Ovary (tissue), 9 donors: ENCODE results near the gene PRRC2A. TPM values are rescaled to one million over a fixed set of nuclear protein-coding genes. Genes with fewer than 3 reads are reported as not detected.

Source experiments
- DNase-seq, 5 donors: peaks; one replicate each; pipeline ENCODE4 v3.0.0-alpha.2; 2019 to 2020
- H3K27ac ChIP-seq, 2 donors: fragments of 200-600 bp; one replicate each; pipeline versions ENCODE4 v1.5.1 to v1.8.0; 2019 to 2022
- H3K27me3 ChIP-seq: fragments of 200-600 bp; one replicate; pipeline ENCODE4 v1.8.0; 2022
- H3K36me3 ChIP-seq: fragments of 200-600 bp; sonication (generic); one replicate; pipeline ENCODE4 v1.5.1; 2019
- H3K4me1 ChIP-seq: one replicate; pipeline ENCODE4 v1.8.1; 2013; ENCODE audit warnings: mild to moderate bottlenecking, moderate library complexity; ENCODE audit not compliant: insufficient read depth
- H3K4me3 ChIP-seq: fragments of 200-600 bp; sonication (generic); one replicate; pipeline ENCODE4 v1.5.1; 2017
- H3K9me3 ChIP-seq, 2 donors: fragments of 200-600 bp in 1 of 2; sonication (generic) in 1 of 2; one replicate each; pipeline versions ENCODE4 v1.5.1 to v1.8.1; 2013 to 2019; ENCODE audit warnings: mild to moderate bottlenecking in 1 of 2, moderate library complexity in 1 of 2
- EP300 ChIP-seq: sonication (generic); formaldehyde crosslinking; IDR thresholded peaks from one replicate; pipeline ENCODE4 v1.6.1; 2017; ENCODE audit warnings: antibody characterized with exemption
- POLR2A ChIP-seq: fragments of 450-650 bp; IDR thresholded peaks from one replicate; pipeline ENCODE4 v1.6.1; 2017; ENCODE audit warnings: antibody characterized with exemption, mild to moderate bottlenecking, moderate library complexity
- WGBS, 3 donors: extraction: QIAGEN DNeasy Blood & Tissue Kit in 1 of 3; methylation state at CpG; one replicate each; pipeline versions ENCODE4 v1.1.5 to v1.1.7; 2013 to 2017; 5-methylcytosine and 5-hydroxymethylcytosine counted together
- intact Hi-C, 4 donors: fragments of 100-400 bp; cut with DNase I; formaldehyde crosslinking; loops; one replicate each; pipeline versions ENCODE4 v1.11.0 to v1.15.1; 2022 to 2023
- microRNA-seq, 3 donors: library from miRNA; unstranded; fragments of <30 nt; microRNA quantifications; one replicate each; pipeline versions ENCODE4 to v1.2.0, GENCODE V29; 2019 to 2020
- polyA plus RNA-seq, 2 donors: library from polyadenylated mRNA; stranded (reverse); fragments of 200-250 nt in 1 of 2; fragments of 350-450 nt in 1 of 2; fragmentation: Illumina TruSeq in 1 of 2; extraction: RNeasy Lipid Tissue Mini Kit (QIAGEN cat#74804) in 1 of 2; gene quantifications; one replicate each; pipeline ENCODE4 v1.2.3, GENCODE V29; 2013 to 2014
- small RNA-seq: library from RNA; depleted of rRNA; stranded (forward); fragments of <200 nt; gene quantifications from one replicate; pipeline ENCODE3, GENCODE V24; 2016
- total RNA-seq, 7 donors: library from RNA; depleted of rRNA in 2 of 7; stranded (reverse); fragments of >200 nt in 2 of 7; fragmentation: NEBNext Ultra II Directional in 3 of 7; extraction: Animal tissue kit (Norgen Biotek cat#: 25700) in 3 of 7; gene quantifications; one replicate each; pipeline versions ENCODE4 v1.1.0 to v1.2.4, GENCODE V29; 2016 to 2023
- TF ChIP-seq, protein P1 (sequence below), 3 donors: fragments of 450-650 bp in 2 of 3; fragments of 200-600 bp in 1 of 3; IDR thresholded peaks; one replicate each; pipeline versions ENCODE4 v1.5.1 to v1.8.0; 2016 to 2022; ENCODE audit warnings: antibody characterized with exemption in 3 of 3, mild to moderate bottlenecking in 1 of 3
- donor health status: DM: no; HTN: no; CAD: no; lungs with moderate emphysema.
- donor health status: DM: no; HTN: no; CAD: no.
- donor health status: Bipolar disorder and iron deficiency.
- donor health status: DM: yes; HTN: yes; CAD: no.
- donor health status: DM: no; HTN: no; CAD: no.
- donor health status: DM: yes; HTN: yes; CAD: no.

The PRRC2A gene
- total and polyA plus RNA-seq, 9 donors: 48.5 to 222 (median 179) TPM

DNA sequence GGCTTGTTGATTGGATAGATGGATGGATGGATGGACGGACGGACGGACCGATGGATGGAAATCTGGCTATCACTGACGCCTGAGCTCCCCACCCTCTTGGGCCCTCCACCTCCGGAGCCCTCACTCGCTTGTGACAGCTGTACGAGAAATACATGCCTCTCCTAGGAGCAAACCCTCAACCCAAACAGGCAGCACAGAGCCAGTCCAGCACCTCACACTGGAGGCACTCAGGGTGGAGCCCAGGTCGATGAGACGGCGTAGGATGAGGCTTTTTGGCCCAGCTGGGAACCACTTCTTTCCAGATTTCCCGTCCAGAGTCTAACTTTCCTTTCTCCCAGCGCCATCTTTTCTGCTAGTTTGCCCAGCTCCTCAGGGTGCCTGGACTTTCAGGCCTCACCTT lies 63.1 kb downstream of the PRRC2A start:
- H3K27ac ChIP-seq: peak overlapping the region in 1 of 2 donors; percentile 3
- no peaks in the 10 kb centered on the region for H3K36me3 ChIP-seq
- intact Hi-C loops: loop anchor here in 3 of 4 donors (5.0 to 10.0 kb wide), 2 partner anchors 149 to 181 kb away; partner anchors contain the start of gene NEU1 (in 2 of the 3)
- WGBS, 3 donors: 50 to 67% (median 62%) methylated on average over 13 of the region's 13 CpGs
- no peaks in the 10 kb centered on the region for H3K9me3 ChIP-seq
- no peaks in the 10 kb centered on the region for H3K27me3 ChIP-seq
- no peak overlapping the region for H3K4me3 ChIP-seq
- H3K4me1 ChIP-seq: peaks cover 3% of the 10 kb centered on the region
- no peak for DNase-seq
- TF ChIP-seq POLR2A (no peak), EP300 (no peak)
- TF ChIP-seq, protein P1, sequence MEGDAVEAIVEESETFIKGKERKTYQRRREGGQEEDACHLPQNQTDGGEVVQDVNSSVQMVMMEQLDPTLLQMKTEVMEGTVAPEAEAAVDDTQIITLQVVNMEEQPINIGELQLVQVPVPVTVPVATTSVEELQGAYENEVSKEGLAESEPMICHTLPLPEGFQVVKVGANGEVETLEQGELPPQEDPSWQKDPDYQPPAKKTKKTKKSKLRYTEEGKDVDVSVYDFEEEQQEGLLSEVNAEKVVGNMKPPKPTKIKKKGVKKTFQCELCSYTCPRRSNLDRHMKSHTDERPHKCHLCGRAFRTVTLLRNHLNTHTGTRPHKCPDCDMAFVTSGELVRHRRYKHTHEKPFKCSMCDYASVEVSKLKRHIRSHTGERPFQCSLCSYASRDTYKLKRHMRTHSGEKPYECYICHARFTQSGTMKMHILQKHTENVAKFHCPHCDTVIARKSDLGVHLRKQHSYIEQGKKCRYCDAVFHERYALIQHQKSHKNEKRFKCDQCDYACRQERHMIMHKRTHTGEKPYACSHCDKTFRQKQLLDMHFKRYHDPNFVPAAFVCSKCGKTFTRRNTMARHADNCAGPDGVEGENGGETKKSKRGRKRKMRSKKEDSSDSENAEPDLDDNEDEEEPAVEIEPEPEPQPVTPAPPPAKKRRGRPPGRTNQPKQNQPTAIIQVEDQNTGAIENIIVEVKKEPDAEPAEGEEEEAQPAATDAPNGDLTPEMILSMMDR (IDR thresholded peaks at IDR 0.05): no peak

DNA sequence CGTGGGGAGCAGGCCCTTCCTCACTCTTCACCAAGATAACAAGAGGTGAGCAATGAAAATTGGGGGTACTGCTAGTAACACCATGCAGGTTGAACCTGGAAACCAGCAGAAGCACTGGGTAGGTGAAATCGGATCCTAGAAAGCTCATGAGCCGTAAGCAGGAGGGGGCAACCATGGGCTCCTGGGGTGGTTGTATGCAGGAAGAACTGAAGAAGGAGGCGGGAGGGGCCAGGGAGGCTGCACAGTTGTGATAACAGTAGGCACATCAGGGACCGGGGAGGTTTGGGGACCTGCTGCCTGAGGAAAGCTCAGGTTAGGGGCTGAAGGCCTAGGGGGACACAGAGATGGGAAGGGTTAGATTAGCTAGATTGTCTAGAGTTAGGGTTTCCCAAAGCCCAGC lies 66.0 kb downstream of the PRRC2A start:
- intact Hi-C loops: loop anchor here in 2 of 4 donors (10.0 kb wide), 1 partner anchor 178 kb away; the partner anchor contains the start of gene NEU1 (in 2 of the 2)
- Histone ChIP-seq H3K27me3 (no peaks in the 10 kb centered on the region), H3K4me3 (no peak overlapping the region), H3K9me3 (no peaks in the 10 kb centered on the region), H3K27ac (no peak overlapping the region), H3K4me1 (peaks cover 2% of the 10 kb centered on the region), H3K36me3 (no peaks in the 10 kb centered on the region)
- TF ChIP-seq POLR2A: no peak
- TF ChIP-seq, protein P1 (IDR thresholded peaks at IDR 0.05): no peak
- TF ChIP-seq EP300: no peak
- WGBS, 3 donors: 74 to 78% (median 78%) methylated on average over 5 of the region's 5 CpGs
- no peak for DNase-seq

DNA sequence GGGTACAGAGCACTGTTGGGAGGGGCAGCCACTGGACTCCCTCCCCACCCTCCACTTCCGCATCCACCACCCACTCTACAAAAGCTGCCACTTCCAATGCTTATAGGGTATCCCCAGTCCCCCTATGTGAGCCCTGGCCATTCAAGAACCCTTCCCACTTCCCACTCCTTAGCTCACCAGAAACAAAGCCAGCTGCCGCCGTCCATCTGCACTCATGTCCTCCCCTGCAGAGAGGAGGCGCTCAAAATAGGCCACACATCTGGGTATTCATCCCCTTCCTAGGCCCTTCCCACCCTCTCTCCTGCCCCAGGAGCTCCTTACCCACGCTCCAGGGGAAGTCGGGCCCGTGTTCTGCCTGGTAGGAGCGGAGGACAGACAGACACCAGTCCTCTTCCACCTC lies 66.8 kb downstream of the PRRC2A start:
- TF ChIP-seq, protein P1 (IDR thresholded peaks at IDR 0.05): no peak
- TF ChIP-seq POLR2A: no peak
- no peak for TF ChIP-seq EP300
- Histone ChIP-seq H3K27me3 (no peaks in the 10 kb centered on the region), H3K36me3 (no peaks in the 10 kb centered on the region), H3K9me3 (no peaks in the 10 kb centered on the region), H3K4me1 (peaks cover 2% of the 10 kb centered on the region), H3K4me3 (no peak overlapping the region), H3K27ac (no peak overlapping the region)
- DNase-seq: no peak
- WGBS, 3 donors: 78 to 82% (median 80%) methylated on average over 8 of the region's 8 CpGs
- intact Hi-C loops: loop anchor here in 2 of 4 donors (10.0 kb wide), 1 partner anchor 177 kb away; the partner anchor contains the start of gene NEU1 (in 2 of the 2)

Small RNA genes lying within 50 kb of the gene (microRNA-seq; reads per million reads assigned to microRNA genes)
- gene MIR6832: 0 to 0.18 (median 0) reads per million in 3 donors

Small RNA genes lying within 50 kb of the gene (small RNA-seq; reads per million reads assigned to genes)
- gene MIR6832 (not detected), gene RF00019 (not detected), gene SNORA38 (2.1 reads per million, percentile 72 among the genes with 10 or more reads in this experiment), gene UQCRHP1 (not detected)

Other genes starting within 250 kb of the PRRC2A start
Only the 30 nearest of the 35 such genes appear.
- gene MICB, start 122.6 kb upstream of the PRRC2A start, total RNA-seq: 1 to 10 TPM in 4 of 7 donors, under 1 TPM in 3; 0.57 to 1.7 (median 1.3) TPM
- gene MICB, start 122.6 kb upstream of the PRRC2A start, polyA plus RNA-seq: 10 to 100 TPM in 1 of 2 donors, under 1 TPM in 1; 0.48 to 10.6 TPM
- gene MCCD1, start 91.8 kb upstream of the PRRC2A start, total RNA-seq: not detected
- gene MCCD1, start 91.8 kb upstream of the PRRC2A start, polyA plus RNA-seq: not detected
- 100 to 1,000 TPM; 212 to 404 (median 362) TPM for gene DDX39B, start 78.7 kb upstream of the PRRC2A start, total RNA-seq
- gene DDX39B, start 78.7 kb upstream of the PRRC2A start, polyA plus RNA-seq: 100 to 1,000 TPM; 219 to 278 TPM
- 1 to 10 TPM in 6 of 7 donors, under 1 TPM in 1; 0.93 to 3.7 (median 2.3) TPM for gene ATP6V1G2, start 74.1 kb upstream of the PRRC2A start, total RNA-seq
- gene ATP6V1G2, start 74.1 kb upstream of the PRRC2A start, polyA plus RNA-seq: 1 to 10 TPM; 3.0 to 9.3 TPM
- gene NFKBIL1, start 73.1 kb upstream of the PRRC2A start, total RNA-seq: 10 to 100 TPM; 23.6 to 32.4 (median 27.5) TPM
- gene NFKBIL1, start 73.1 kb upstream of the PRRC2A start, polyA plus RNA-seq: 10 to 100 TPM in 1 of 2 donors, 1 to 10 TPM in 1; 8.2 to 46.0 TPM
- 1 to 10 TPM in 1 of 7 donors, under 1 TPM in 1, not detected in 5; 0.18 to 1.3 TPM for gene LTA, start 48.4 kb upstream of the PRRC2A start, total RNA-seq
- under 1 TPM; 0.17 to 0.43 TPM for gene LTA, start 48.4 kb upstream of the PRRC2A start, polyA plus RNA-seq
- gene TNF, start 45.1 kb upstream of the PRRC2A start, total RNA-seq: 1 to 10 TPM in 2 of 7 donors, under 1 TPM in 3, not detected in 2; 0.24 to 3.0 (median 0.56) TPM
- gene TNF, start 45.1 kb upstream of the PRRC2A start, polyA plus RNA-seq: 1 to 10 TPM in 1 of 2 donors, not detected in 1; 1.0 TPM
- 1 to 10 TPM in 1 of 7 donors, under 1 TPM in 3, not detected in 3; 0.42 to 1.8 (median 0.62) TPM for gene LTB, start 38.3 kb upstream of the PRRC2A start, total RNA-seq
- under 1 TPM; 0.48 to 0.73 TPM for gene LTB, start 38.3 kb upstream of the PRRC2A start, polyA plus RNA-seq
- 10 to 100 TPM in 3 of 7 donors, 1 to 10 TPM in 4; 3.8 to 34.0 (median 8.6) TPM for gene LST1, start 34.4 kb upstream of the PRRC2A start, total RNA-seq
- gene LST1, start 34.4 kb upstream of the PRRC2A start, polyA plus RNA-seq: 10 to 100 TPM in 1 of 2 donors, 1 to 10 TPM in 1; 8.1 to 12.2 TPM
- under 1 TPM in 1 of 7 donors, not detected in 6; 0.59 TPM for gene NCR3, start 27.7 kb upstream of the PRRC2A start, total RNA-seq
- under 1 TPM in 1 of 2 donors, not detected in 1; 0.27 TPM for gene NCR3, start 27.7 kb upstream of the PRRC2A start, polyA plus RNA-seq
- gene AIF1, start 5.5 kb upstream of the PRRC2A start, total RNA-seq: 10 to 100 TPM in 4 of 7 donors, 1 to 10 TPM in 3; 4.5 to 26.6 (median 12.9) TPM
- 10 to 100 TPM; 24.5 to 82.4 TPM for gene AIF1, start 5.5 kb upstream of the PRRC2A start, polyA plus RNA-seq
- gene BAG6, start 31.9 kb downstream of the PRRC2A start, total RNA-seq: 100 to 1,000 TPM; 113 to 246 (median 209) TPM
- gene BAG6, start 31.9 kb downstream of the PRRC2A start, polyA plus RNA-seq: 100 to 1,000 TPM; 140 to 170 TPM
- gene APOM, start 35.2 kb downstream of the PRRC2A start, total RNA-seq: 1 to 10 TPM; 1.3 to 7.2 (median 4.0) TPM
- 1 to 10 TPM; 1.5 to 7.7 TPM for gene APOM, start 35.2 kb downstream of the PRRC2A start, polyA plus RNA-seq
- 10 to 100 TPM; 13.9 to 26.2 (median 22.6) TPM for gene C6orf47, start 40.1 kb downstream of the PRRC2A start, total RNA-seq
- 10 to 100 TPM; 15.9 to 17.6 TPM for gene C6orf47, start 40.1 kb downstream of the PRRC2A start, polyA plus RNA-seq
- 10 to 100 TPM; 14.6 to 19.9 (median 16.5) TPM for gene GPANK1, start 44.3 kb downstream of the PRRC2A start, total RNA-seq
- gene GPANK1, start 44.3 kb downstream of the PRRC2A start, polyA plus RNA-seq: 10 to 100 TPM; 25.1 to 26.6 TPM
- gene CSNK2B, start 45.4 kb downstream of the PRRC2A start, total RNA-seq: 100 to 1,000 TPM; 120 to 258 (median 139) TPM
- 100 to 1,000 TPM; 186 to 240 TPM for gene CSNK2B, start 45.4 kb downstream of the PRRC2A start, polyA plus RNA-seq
- gene LY6G5B, start 49.3 kb downstream of the PRRC2A start, total RNA-seq: 10 to 100 TPM in 5 of 7 donors, 1 to 10 TPM in 2; 8.5 to 28.4 (median 13.1) TPM
- 10 to 100 TPM; 11.4 to 15.0 TPM for gene LY6G5B, start 49.3 kb downstream of the PRRC2A start, polyA plus RNA-seq
- 1 to 10 TPM in 6 of 7 donors, not detected in 1; 1.2 to 2.3 (median 2.0) TPM for gene LY6G5C, start 60.4 kb downstream of the PRRC2A start, total RNA-seq
- 1 to 10 TPM; 2.7 to 3.7 TPM for gene LY6G5C, start 60.4 kb downstream of the PRRC2A start, polyA plus RNA-seq
- 10 to 100 TPM; 31.1 to 60.4 (median 37.6) TPM for gene ABHD16A, start 82.6 kb downstream of the PRRC2A start, total RNA-seq
- 10 to 100 TPM; 25.4 to 35.2 TPM for gene ABHD16A, start 82.6 kb downstream of the PRRC2A start, polyA plus RNA-seq
- not detected for gene LY6G6F, start 86.2 kb downstream of the PRRC2A start, total RNA-seq
- not detected for gene LY6G6F, start 86.2 kb downstream of the PRRC2A start, polyA plus RNA-seq
- gene LY6G6D, start 94.6 kb downstream of the PRRC2A start, total RNA-seq: not detected
- not detected for gene LY6G6D, start 94.6 kb downstream of the PRRC2A start, polyA plus RNA-seq
- 1 to 10 TPM in 2 of 7 donors, not detected in 5; 1.0 to 4.9 TPM for gene LY6G6C, start 101.0 kb downstream of the PRRC2A start, total RNA-seq
- under 1 TPM in 1 of 2 donors, not detected in 1; 0.17 TPM for gene LY6G6C, start 101.0 kb downstream of the PRRC2A start, polyA plus RNA-seq
- gene MPIG6B, start 102.7 kb downstream of the PRRC2A start, total RNA-seq: under 1 TPM in 3 of 7 donors, not detected in 4; 0.15 to 0.94 (median 0.69) TPM
- gene MPIG6B, start 102.7 kb downstream of the PRRC2A start, polyA plus RNA-seq: under 1 TPM; 0.06 to 0.60 TPM
- 100 to 1,000 TPM in 3 of 7 donors, 10 to 100 TPM in 4; 61.2 to 139 (median 95.2) TPM for gene DDAH2, start 108.6 kb downstream of the PRRC2A start, total RNA-seq
- 100 to 1,000 TPM in 1 of 2 donors, 10 to 100 TPM in 1; 23.9 to 127 TPM for gene DDAH2, start 108.6 kb downstream of the PRRC2A start, polyA plus RNA-seq
- gene CLIC1, start 115.8 kb downstream of the PRRC2A start, total RNA-seq: 100 to 1,000 TPM; 128 to 208 (median 184) TPM
- 100 to 1,000 TPM; 199 to 473 TPM for gene CLIC1, start 115.8 kb downstream of the PRRC2A start, polyA plus RNA-seq
- gene MSH5, start 119.3 kb downstream of the PRRC2A start, total RNA-seq: 10 to 100 TPM in 4 of 7 donors, 1 to 10 TPM in 3; 8.6 to 19.1 (median 14.5) TPM
- gene MSH5, start 119.3 kb downstream of the PRRC2A start, polyA plus RNA-seq: 1 to 10 TPM; 4.8 to 7.8 TPM
- 1 to 10 TPM in 5 of 7 donors, under 1 TPM in 1, not detected in 1; 0.94 to 5.2 (median 3.6) TPM for gene SAPCD1, start 141.9 kb downstream of the PRRC2A start, total RNA-seq
- gene SAPCD1, start 141.9 kb downstream of the PRRC2A start, polyA plus RNA-seq: 1 to 10 TPM; 1.6 to 2.9 TPM
- gene VWA7, start 156.6 kb downstream of the PRRC2A start, total RNA-seq: 10 to 100 TPM in 1 of 7 donors, 1 to 10 TPM in 5, under 1 TPM in 1; 0.48 to 25.2 (median 1.7) TPM
- under 1 TPM; 0.18 to 0.62 TPM for gene VWA7, start 156.6 kb downstream of the PRRC2A start, polyA plus RNA-seq
- gene VARS1, start 175.0 kb downstream of the PRRC2A start, total RNA-seq: 10 to 100 TPM; 16.0 to 73.6 (median 44.1) TPM
- 10 to 100 TPM; 21.1 to 29.8 TPM for gene VARS1, start 175.0 kb downstream of the PRRC2A start, polyA plus RNA-seq
- gene LSM2, start 186.3 kb downstream of the PRRC2A start, total RNA-seq: 10 to 100 TPM; 35.9 to 58.3 (median 47.5) TPM
- 10 to 100 TPM; 51.2 to 90.7 TPM for gene LSM2, start 186.3 kb downstream of the PRRC2A start, polyA plus RNA-seq